ENCODE measurements around the gene RNASEH2A. TPM values are rescaled to one million over a fixed set of nuclear protein-coding genes. Genes with fewer than 3 reads are reported as not detected.
A peak's percentile ranks its signal among the peaks of the same experiment; 100 is the strongest.

RNASEH2A gene
- total RNA-seq, 2 donors from 2014 or later = 8.7 to 11.5 TPM

DNA sequence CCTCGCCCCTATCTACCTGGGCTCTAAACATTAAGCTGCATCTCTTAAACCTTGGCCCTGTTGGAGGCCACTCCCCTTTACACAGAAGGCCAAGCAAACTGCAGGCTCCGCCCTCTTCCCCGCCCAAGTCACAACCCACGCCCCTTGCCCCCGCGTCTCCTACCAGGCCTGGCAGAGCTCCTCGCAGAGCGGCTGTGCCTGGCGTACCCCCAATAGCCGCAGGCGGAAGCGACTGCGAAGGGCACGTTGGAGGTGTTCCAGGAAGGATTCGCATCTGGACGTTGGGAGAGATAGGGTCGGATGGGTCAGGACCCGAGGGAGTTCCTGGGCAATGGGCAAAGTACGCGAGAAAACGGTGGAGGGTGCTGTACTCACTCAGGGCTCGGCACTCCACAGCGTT, 22.1 kb downstream of the RNASEH2A start:
- DNase-seq (ENCODE audit: low spot score) = no peak
- TF ChIP-seq, protein P1, sequence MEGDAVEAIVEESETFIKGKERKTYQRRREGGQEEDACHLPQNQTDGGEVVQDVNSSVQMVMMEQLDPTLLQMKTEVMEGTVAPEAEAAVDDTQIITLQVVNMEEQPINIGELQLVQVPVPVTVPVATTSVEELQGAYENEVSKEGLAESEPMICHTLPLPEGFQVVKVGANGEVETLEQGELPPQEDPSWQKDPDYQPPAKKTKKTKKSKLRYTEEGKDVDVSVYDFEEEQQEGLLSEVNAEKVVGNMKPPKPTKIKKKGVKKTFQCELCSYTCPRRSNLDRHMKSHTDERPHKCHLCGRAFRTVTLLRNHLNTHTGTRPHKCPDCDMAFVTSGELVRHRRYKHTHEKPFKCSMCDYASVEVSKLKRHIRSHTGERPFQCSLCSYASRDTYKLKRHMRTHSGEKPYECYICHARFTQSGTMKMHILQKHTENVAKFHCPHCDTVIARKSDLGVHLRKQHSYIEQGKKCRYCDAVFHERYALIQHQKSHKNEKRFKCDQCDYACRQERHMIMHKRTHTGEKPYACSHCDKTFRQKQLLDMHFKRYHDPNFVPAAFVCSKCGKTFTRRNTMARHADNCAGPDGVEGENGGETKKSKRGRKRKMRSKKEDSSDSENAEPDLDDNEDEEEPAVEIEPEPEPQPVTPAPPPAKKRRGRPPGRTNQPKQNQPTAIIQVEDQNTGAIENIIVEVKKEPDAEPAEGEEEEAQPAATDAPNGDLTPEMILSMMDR (IDR thresholded peaks at IDR 0.05) = no peak
- TF ChIP-seq POLR2A (IDR thresholded peaks at IDR 0.05) (no peak), POLR2AphosphoS5 (IDR thresholded peaks at IDR 0.05) (no peak)
- intact Hi-C loops (cut with DNase I) = no loop called here
- H3K4me1 ChIP-seq (replicated peaks) = no peaks in the 10 kb centered on the region
- H3K27me3 ChIP-seq (replicated peaks; ENCODE audit: insufficient read depth) = peaks cover 4% of the 10 kb centered on the region
- H3K27ac ChIP-seq = no peak overlapping the region
- H3K4me3 ChIP-seq = no peak overlapping the region
- no peaks in the 10 kb centered on the region for H3K9me3 ChIP-seq
- no peaks in the 10 kb centered on the region for H3K36me3 ChIP-seq
- WGBS = 10% methylated on average over 23 of the region's 23 CpGs

DNA sequence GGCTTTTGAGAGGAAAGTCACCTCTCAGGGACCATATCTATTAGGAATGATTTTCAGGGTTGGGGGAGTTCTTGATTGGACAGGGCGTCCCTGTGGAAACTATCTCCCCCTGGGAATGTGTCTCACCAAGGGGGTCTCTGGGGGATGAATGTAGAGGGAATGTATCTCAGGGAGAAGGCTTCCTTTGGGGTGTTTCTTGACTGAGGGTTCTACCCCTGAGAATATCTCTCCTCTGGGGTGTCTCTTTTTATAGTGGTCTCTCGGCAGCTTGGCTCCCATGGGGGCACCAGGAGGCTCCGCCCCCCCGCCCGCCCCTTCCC, 27.0 kb downstream of the RNASEH2A start:
- Histone ChIP-seq H3K27ac (no peak overlapping the region), H3K9me3 (no peaks in the 10 kb centered on the region), H3K36me3 (no peaks in the 10 kb centered on the region), H3K4me1 (replicated peaks) (peaks cover 6% of the 10 kb centered on the region), H3K4me3 (peak overlapping the region in 1 of 2 donors; percentile 36), H3K27me3 (replicated peaks; ENCODE audit: insufficient read depth) (peaks cover 23% of the 10 kb centered on the region)
- TF ChIP-seq, protein P1 (IDR thresholded peaks at IDR 0.05) = no peak
- intact Hi-C loops (cut with DNase I) = no loop called here
- no peak for DNase-seq (ENCODE audit: low spot score)
- WGBS = 1% methylated on average over 5 of the region's 5 CpGs

DNA sequence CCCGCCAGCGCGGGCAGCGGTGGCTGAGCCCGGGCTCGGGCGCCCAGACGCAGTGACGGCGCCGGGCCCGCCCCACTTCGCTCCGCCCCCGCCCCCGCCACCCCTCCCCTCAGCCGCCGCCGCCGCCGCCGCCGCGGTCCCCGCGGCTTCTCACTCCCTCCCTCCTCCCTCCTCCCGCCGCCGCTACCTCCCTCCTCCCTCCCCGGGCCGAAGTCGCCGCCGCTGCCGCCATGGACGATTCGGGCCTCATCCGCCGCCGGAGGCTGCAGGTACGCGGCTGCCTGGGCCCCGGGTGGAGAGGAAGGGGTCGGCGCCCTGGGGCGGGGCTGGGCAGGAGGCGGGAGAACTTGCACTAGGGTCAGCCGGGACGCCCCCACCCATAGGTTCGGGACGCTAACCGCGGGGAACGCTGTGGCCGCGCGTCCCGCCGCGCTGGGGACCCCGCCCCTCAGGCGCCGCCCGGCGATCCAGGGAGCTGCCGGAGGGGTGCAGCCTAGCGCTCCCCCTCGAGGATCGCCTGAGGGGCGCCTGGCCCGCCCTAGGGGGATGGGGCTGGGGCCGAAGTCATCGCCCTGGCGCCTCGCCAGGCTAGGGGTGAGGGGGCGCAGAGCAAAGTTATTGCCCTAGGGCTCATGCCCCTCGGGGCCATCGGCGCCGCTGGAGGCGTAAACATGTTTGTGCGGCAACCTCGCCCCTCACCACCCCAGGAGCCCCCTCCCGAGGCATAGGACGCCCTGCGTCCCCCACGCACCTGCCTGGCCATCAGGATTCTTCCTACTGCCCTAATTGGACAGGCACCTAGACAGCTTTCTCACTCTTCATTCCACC, 27.6 kb downstream of the RNASEH2A start:
- intact Hi-C loops (cut with DNase I) = no loop called here
- TF ChIP-seq, protein P1 (IDR thresholded peaks at IDR 0.05) = no peak
- TF ChIP-seq POLR2A (IDR thresholded peaks at IDR 0.05) (no peak), POLR2AphosphoS5 (IDR thresholded peaks at IDR 0.05) (no peak)
- Histone ChIP-seq H3K27ac (no peak overlapping the region), H3K4me1 (replicated peaks) (peaks cover 6% of the 10 kb centered on the region), H3K9me3 (no peaks in the 10 kb centered on the region), H3K36me3 (no peaks in the 10 kb centered on the region), H3K27me3 (replicated peaks; ENCODE audit: insufficient read depth) (peaks cover 27% of the 10 kb centered on the region), H3K4me3 (peak overlapping the region; percentile 17 to 36)
- under 1% methylated on average over 66 of the region's 87 CpGs for WGBS
- DNase-seq (ENCODE audit: low spot score) = no peak

DNA sequence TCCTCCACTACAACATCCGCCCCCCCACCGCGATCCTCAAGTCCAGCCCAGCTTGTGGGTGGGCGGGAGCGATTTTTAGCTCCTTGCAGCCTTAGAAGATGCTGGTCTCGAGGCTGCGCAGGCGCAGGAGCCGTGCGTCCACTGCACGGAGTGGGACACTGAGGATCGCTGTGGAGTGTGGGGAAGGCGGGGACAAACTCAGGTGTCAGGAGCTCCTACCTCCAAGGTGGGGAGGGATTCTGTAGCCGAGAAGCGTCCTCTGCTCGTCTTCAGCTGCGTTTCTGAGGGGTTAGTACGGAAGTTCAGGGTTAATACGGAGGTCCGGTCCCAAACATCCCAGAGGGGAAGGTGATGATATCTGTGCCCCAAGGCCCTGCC, 28.2 kb downstream of the RNASEH2A start, which contains the start of gene RTBDN:
Gene RTBDN (minus strand): TSS at position 14 of the 378 bp plus-strand sequence. CDS start 4,600 bp downstream, outside the sequence.
- intact Hi-C loops (cut with DNase I) = no loop called here
- H3K27me3 ChIP-seq (replicated peaks; ENCODE audit: insufficient read depth) = peaks cover 28% of the 10 kb centered on the region
- TF ChIP-seq, protein P1 (IDR thresholded peaks at IDR 0.05) = no peak
- TF ChIP-seq POLR2AphosphoS5 (IDR thresholded peaks at IDR 0.05) = no peak
- no peak for TF ChIP-seq POLR2A (IDR thresholded peaks at IDR 0.05)
- H3K4me3 ChIP-seq = peak within 1 kb of the TSS; percentile 17 to 36
- peaks cover 6% of the 10 kb centered on the region for H3K4me1 ChIP-seq (replicated peaks)
- no peak for DNase-seq (ENCODE audit: low spot score)
- H3K27ac ChIP-seq = no peak within 1 kb of the TSS
- no peaks in the 10 kb centered on the region for H3K9me3 ChIP-seq
- no peaks in the 10 kb centered on the region for H3K36me3 ChIP-seq
- 5% methylated on average over 20 of the region's 20 CpGs for WGBS
